SK-N-SH treated with all-trans-retinoic acid at 6 μM for 48 hours (cell line): ENCODE results near the gene MAGOHB.

ENCODE experiments used
- ARNTL ChIP-seq: fragments of 450-650 bp; formaldehyde crosslinking; IDR thresholded peaks from 2 replicates; pipeline ENCODE4 v1.5.0; 2020; ENCODE audit warnings: low read depth, mild to moderate bottlenecking, moderate library complexity, borderline replicate concordance
- GLIS3 ChIP-seq: fragments of 250-450 bp; sonication (Bioruptor Pico); IDR thresholded peaks from 2 replicates; pipeline ENCODE4 v1.5.0; 2020; ENCODE audit warnings: mild to moderate bottlenecking, moderate library complexity
- PATZ1 ChIP-seq: fragments of 250-450 bp; sonication (Bioruptor Pico); IDR thresholded peaks from 2 replicates; pipeline ENCODE4 v1.8.0; 2020; ENCODE audit warnings: mild to moderate bottlenecking, moderate library complexity, borderline replicate concordance
- POU6F1 ChIP-seq: fragments of 250-450 bp; sonication (Bioruptor Pico); IDR thresholded peaks from 2 replicates; pipeline ENCODE4 v1.8.0; 2021; ENCODE audit warnings: low read depth, mild to moderate bottlenecking, moderate library complexity, borderline replicate concordance
- SNAI2 ChIP-seq: fragments of 250-450 bp; sonication (Bioruptor Pico); IDR thresholded peaks from 2 replicates; pipeline ENCODE4 v1.5.0; 2020; ENCODE audit warnings: mild to moderate bottlenecking, moderate library complexity
- TSHZ2 ChIP-seq: fragments of 250-450 bp; sonication (Bioruptor Pico); IDR thresholded peaks from 2 replicates; pipeline ENCODE4 v1.5.0; 2020; ENCODE audit warnings: mild to moderate bottlenecking, moderate library complexity
- ZFP3 ChIP-seq: fragments of 250-450 bp; sonication (Bioruptor Pico); IDR thresholded peaks from 2 replicates; pipeline ENCODE4 v1.5.0; 2020; ENCODE audit warnings: mild to moderate bottlenecking, moderate library complexity
- ZFP30 ChIP-seq: fragments of 450-650 bp; formaldehyde crosslinking; IDR thresholded peaks from 2 replicates; pipeline ENCODE4 v1.5.0; 2022; ENCODE audit warnings: mild to moderate bottlenecking, moderate library complexity
- ZNF70 ChIP-seq: fragments of 450-650 bp; formaldehyde crosslinking; IDR thresholded peaks from 2 replicates; pipeline ENCODE4 v1.5.0; 2020; ENCODE audit warnings: mild to moderate bottlenecking, moderate library complexity

- TF ChIP-seq ARNTL (CRISPR knock-in tag) = no peak
- TF ChIP-seq ZFP3 = no peak
- no peak for TF ChIP-seq POU6F1 (CRISPR knock-in tag)
- TF ChIP-seq PATZ1 (CRISPR knock-in tag) = no peak
- TF ChIP-seq GLIS3 (CRISPR knock-in tag) = no peak
- no peak for TF ChIP-seq SNAI2
- no peak for TF ChIP-seq ZFP30 (CRISPR knock-in tag)
- no peak for TF ChIP-seq TSHZ2
- TF ChIP-seq ZNF70 (CRISPR knock-in tag) = no peak
Measured at GRCh38 chr12:10612110-10612509, 1.3 kb downstream of the MAGOHB start.
